Stimulated activated naive CD8-positive, alpha-beta T cell treated with anti-CD3 and anti-CD28 coated beads, Interleukin-15, Interleukin-2, amounts not matched to agents 100 U/mL and 50 U/mL, for 24 hours (primary cell): Measurements from ENCODE around the gene ADORA2B.
A peak's percentile ranks its signal among the peaks of the same experiment; 100 is the strongest.

ENCODE experiments used
- ATAC-seq: fragments of 150-1000 bp; cut with Tn5 transposase; one replicate; pipeline ENCODE4 v1.10.0; 2021
- DNase-seq: peaks from one replicate; pipeline ENCODE4 v3.0.0; 2021

ADORA2B gene

DNA sequence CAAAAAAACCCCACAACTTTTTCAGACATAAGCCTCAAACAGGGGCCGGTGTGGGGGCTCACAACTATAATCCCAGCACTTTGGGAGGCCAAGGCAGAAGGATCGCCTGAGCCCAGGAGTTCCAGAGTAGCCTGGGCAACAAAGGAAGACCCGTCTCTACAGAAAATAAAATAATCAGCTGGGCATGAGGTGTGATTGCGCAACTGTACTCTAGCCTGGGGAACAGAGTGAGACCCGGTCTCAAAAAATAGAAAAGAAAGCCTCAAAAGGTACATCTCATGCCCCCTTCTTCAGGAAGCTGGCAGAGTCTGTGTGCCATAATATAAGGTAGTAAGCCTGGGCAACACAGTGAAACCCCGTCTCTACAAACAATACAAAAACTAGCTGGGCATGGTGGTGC lies 51.4 kb downstream of the ADORA2B start:
- ATAC-seq, result no peak
- DNase-seq, result no peak

DNA sequence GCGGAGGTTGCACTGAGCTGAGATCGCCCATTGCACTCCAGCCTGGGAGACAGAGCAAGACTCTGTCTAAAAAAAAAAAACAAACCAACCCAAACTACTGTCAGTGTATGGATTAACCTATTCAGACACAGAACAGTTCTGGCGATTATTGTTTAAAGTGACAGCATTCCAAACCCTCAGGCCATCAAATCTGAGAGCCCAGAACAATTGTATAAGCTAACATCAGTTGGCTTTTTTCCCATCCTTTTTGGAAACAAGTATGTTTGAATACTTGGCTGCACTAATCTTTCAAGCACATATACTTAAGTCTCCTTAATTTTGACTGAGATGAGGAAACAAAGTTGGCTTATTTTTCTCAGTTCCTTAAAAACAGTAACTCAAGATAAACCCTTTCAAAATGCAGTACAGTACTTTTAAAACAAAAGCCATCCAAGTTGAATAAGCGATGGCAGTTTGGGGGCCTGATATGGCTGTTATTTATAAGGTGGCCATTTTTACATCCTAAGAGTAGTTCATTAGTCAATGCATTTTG lies 53.2 kb downstream of the ADORA2B start:
- DNase-seq (no peak), ATAC-seq (no peak)

DNA sequence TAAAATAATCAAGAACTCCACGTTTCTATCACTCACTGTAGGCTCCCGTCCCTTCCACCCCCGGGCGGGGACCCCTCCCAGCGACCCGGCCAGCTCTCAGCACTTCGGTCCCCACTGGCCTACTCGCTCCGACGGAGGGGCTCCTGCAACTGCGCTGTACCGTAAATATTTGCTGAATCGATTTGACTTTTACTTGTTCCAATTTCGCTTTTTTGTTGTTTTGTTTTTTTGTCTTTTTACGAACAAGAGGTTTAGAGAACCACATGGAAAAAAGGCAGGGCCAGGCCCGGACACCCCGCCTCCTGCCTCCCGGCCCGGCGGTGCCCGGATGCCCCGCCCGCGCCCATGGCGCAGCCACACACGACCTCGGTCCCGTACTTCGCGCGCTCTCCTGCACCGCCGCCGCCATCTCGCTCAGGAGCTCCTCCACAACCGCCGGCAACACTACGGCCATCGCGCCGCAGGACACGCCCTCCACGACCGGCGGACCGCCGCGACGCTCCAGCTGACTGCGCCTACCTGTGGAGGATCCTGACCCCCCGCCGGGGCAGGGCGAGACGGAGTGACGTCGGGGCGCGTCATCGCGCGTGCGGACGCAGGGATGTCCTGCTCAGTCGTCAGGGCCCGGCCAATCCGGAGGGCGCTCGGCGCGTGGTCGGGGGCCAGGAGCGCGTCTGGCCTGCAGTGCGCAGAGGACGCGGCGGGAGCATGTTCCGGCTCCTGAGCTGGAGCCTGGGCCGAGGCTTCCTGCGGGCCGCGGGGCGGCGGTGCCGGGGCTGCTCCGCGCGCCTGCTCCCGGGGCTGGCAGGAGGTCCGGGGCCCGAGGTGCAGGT lies 54.4 kb downstream of the ADORA2B start, which contains the start of the genes TTC19 and ZSWIM7:
TSS of gene TTC19 (plus strand) at position 684 of the 833 bp plus-strand sequence. CDS start at position 709, 25 bp downstream.
TSS of gene ZSWIM7 (minus strand) at position 564 of the 833 bp plus-strand sequence. CDS start at position 454, 110 bp downstream.
- DNase-seq (peak; percentile 97), ATAC-seq (peak; percentile 98)

- DNase-seq (no peak), ATAC-seq (no peak)
Observed at GRCh38 chr17:15999974-16000827, 55.3 kb downstream of the ADORA2B start.

DNA sequence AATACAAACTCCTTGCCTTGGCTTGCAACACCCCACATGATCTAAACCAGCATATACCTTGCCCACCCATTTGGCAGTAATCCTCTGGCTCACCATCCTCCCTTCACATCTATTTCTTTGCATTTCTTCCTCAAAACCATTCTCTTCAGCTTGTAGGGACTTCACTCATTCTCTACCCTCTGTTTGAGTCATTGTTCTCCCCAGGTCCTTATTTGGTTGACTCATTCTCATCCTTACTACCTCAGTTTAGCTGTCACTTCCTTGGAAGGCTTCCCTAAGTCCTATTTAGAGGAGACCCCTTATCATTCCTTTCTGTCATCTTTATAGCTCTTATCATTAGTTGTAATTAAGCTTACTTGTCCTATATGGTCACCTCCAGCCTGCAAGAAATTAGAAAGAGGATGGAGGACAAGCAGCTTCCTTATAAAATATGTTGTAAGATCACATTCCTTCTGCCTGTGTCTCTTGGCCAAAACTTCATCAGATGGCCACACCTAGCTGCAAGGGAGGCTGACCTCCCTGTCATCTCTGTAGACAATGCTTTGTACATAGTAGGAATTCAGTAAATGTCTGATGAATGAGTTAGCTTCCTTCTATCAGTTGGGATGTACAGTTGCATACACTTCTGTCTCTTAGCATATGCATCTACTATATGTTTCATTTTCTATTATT lies 56.4 kb downstream of the ADORA2B start:
- ATAC-seq, result no peak
- no peak for DNase-seq

- DNase-seq (no peak), ATAC-seq (no peak)
Observed at GRCh38 chr17:16002708-16003260, 57.9 kb downstream of the ADORA2B start.

DNA sequence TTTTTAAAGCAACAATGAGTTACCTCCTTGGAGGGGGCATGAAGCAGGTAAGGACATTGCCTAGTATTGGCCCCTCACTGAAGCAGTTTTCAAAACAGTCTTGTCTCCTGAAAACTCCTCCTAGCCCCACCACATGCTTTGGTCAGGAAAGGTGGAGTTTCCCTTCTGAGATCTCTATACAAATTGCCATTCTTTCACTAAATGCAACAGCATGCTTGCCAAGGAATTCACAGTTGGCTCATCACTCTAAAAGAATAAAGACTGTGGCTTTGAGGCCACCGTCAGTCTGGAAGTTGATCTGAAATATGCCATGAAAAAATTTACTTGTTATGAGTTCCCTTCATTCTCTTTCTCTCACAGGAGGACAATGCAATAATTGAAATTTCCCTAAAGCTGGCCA lies 58.9 kb downstream of the ADORA2B start:
- DNase-seq (no peak), ATAC-seq (no peak)

DNA sequence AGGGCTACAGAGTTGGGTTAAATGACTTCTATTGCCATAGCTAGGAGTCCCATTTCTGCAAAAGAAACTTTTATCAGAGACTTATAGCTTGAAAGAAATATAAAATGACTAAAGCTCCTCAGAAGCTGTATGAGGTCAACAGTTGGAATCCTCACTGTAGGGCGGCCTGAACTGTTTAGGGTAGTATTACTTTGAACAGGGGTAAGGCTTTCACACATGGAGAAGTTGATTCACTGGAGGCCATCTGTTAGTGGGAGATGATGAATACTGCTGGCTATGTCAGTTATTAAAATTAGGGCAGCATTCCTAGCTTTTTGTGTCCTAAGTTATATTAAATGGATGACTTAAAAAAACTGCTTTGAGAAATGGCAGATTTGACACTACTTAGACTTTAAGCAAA lies 60.7 kb downstream of the ADORA2B start:
- DNase-seq (no peak), ATAC-seq (no peak)

GRCh38 chr17:16007439-16007838 lies 62.5 kb downstream of the ADORA2B start:
- ATAC-seq (no peak), DNase-seq (no peak)

DNA sequence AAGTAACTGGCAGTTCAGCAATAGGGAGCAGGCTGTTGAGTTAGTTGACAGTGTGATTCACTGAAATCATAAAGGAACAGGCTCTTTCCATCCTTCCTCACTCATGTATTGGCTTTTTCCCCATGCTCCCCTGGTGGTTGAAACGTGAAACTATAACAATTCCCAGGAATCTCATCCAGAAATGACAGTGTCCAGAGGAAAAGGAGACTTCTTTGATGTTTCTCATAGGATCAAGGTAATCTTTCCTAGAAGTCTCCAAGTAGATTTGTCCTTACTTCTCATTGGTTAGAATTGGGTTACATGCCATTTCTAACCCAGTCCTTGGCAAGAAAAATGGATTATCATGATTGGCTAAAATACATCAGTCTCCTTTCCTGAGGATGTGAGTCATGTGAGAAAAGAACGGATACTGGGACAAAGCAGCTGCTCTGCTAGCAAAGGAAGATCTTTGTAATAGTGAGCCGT lies 69.0 kb downstream of the ADORA2B start:
- no peak for DNase-seq
- ATAC-seq, result no peak

- no peak for ATAC-seq
- DNase-seq, result no peak
Observed at GRCh38 chr17:16019347-16019746, 74.4 kb downstream of the ADORA2B start.

GRCh38 chr17:16023881-16024280 lies 79.0 kb downstream of the ADORA2B start:
- ATAC-seq, result no peak
- no peak for DNase-seq

DNA sequence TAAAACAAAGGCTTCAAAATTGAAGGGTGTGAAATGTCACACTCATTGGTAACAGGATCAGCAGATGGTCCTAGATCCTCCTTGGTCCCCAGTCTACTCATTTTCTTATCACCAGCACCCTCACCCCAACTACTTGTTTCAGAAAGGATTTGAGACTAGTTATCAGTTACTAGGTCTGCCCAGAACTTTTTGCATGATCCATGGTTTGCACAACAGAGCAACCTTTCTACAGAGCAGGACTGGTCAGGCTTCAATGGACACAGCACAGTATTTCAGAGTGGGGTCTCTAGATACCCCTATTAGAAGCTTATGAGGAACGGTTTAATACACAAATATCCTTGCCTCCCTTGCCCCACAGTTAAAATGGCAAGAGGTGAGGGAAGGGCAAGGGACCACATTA lies 80.3 kb downstream of the ADORA2B start:
- ATAC-seq (no peak), DNase-seq (no peak)
